HG03442 (cell line): ENCODE measurements around the gene CNST.
"Not testable (repeated sequence)": the region's sequence is repeated elsewhere in the genome, so short reads cannot be mapped to it uniquely, and the experiment has no call there.

Experiments used
- ATAC-seq: cut with Tn5 transposase; IDR thresholded peaks from one replicate; pipeline ENCODE4 v1.9.1; 2021; ENCODE audit warnings: mild to moderate bottlenecking, moderate library complexity; ENCODE audit not compliant: unreplicated experiment

The CNST gene

GRCh38 chr1:246583448-246584185, 17.4 kb downstream of the CNST start:
- ATAC-seq = no peak

GRCh38 chr1:246587032-246587431, 20.8 kb downstream of the CNST start:
- ATAC-seq = no peak

- no peak for ATAC-seq
Measured at GRCh38 chr1:246587606-246588005, 21.4 kb downstream of the CNST start.

GRCh38 chr1:246588159-246588721, 22.0 kb downstream of the CNST start:
- ATAC-seq = no peak

- not testable (repeated sequence) for ATAC-seq
Measured at GRCh38 chr1:246589919-246590318, 23.7 kb downstream of the CNST start.

- ATAC-seq = peak; percentile 29
Measured at GRCh38 chr1:246591047-246591446, 24.8 kb downstream of the CNST start.

GRCh38 chr1:246591504-246591903, 25.2 kb downstream of the CNST start:
- peak; percentile 97 for ATAC-seq

GRCh38 chr1:246591958-246592357, 25.7 kb downstream of the CNST start:
- no peak for ATAC-seq

GRCh38 chr1:246592695-246593094, 26.4 kb downstream of the CNST start:
- no peak for ATAC-seq

- ATAC-seq = no peak
Measured at GRCh38 chr1:246595146-246595545, 28.9 kb downstream of the CNST start.

GRCh38 chr1:246597340-246597739, 31.1 kb downstream of the CNST start:
- ATAC-seq = no peak

GRCh38 chr1:246597971-246598370, 31.7 kb downstream of the CNST start:
- ATAC-seq = no peak

GRCh38 chr1:246599315-246599714, 33.1 kb downstream of the CNST start:
- ATAC-seq = no peak

- no peak for ATAC-seq
Measured at GRCh38 chr1:246600579-246600978, 34.3 kb downstream of the CNST start.

GRCh38 chr1:246602194-246602593, 35.9 kb downstream of the CNST start:
- no peak for ATAC-seq

GRCh38 chr1:246605231-246605630, 39.0 kb downstream of the CNST start:
- not testable (repeated sequence) for ATAC-seq

GRCh38 chr1:246607462-246607861, 41.2 kb downstream of the CNST start:
- no peak for ATAC-seq

- no peak for ATAC-seq
Measured at GRCh38 chr1:246608616-246609376, 42.5 kb downstream of the CNST start.

- ATAC-seq = no peak
Measured at GRCh38 chr1:246609632-246610031, 43.4 kb downstream of the CNST start.

- ATAC-seq = no peak
Measured at GRCh38 chr1:246613096-246613758, 47.0 kb downstream of the CNST start.

- ATAC-seq = no peak
Measured at GRCh38 chr1:246617156-246617555, 50.9 kb downstream of the CNST start.
